ENCODE measurements around the gene MAD1L1.

The MAD1L1 gene

GRCh38 chr7:1852517-1853430 lies 380.0 kb downstream of the MAD1L1 start:
- Histone ChIP-seq H3K4me1 (ENCODE audit: control insufficient read depth, insufficient read depth, low read length) (no peaks in the 10 kb centered on the region), H3K9me3 (ENCODE audit: control insufficient read depth, insufficient read depth, low read length) (no peaks in the 10 kb centered on the region), H3K27me3 (ENCODE audit: control insufficient read depth, insufficient read depth, low read length) (no peaks in the 10 kb centered on the region), H3K36me3 (ENCODE audit: control insufficient read depth, insufficient read depth, low read length) (no peaks in the 10 kb centered on the region), H3K4me3 (ENCODE audit: low read depth, low read length) (no peak overlapping the region), H3K9ac (ENCODE audit: low read depth, low read length) (no peak overlapping the region)

GRCh38 chr7:1851721-1852516 lies 380.8 kb downstream of the MAD1L1 start:
- Histone ChIP-seq H3K4me1 (ENCODE audit: control insufficient read depth, insufficient read depth, low read length) (no peaks in the 10 kb centered on the region), H3K9ac (ENCODE audit: low read depth, low read length) (no peak overlapping the region), H3K4me3 (ENCODE audit: low read depth, low read length) (no peak overlapping the region), H3K27me3 (ENCODE audit: control insufficient read depth, insufficient read depth, low read length) (no peaks in the 10 kb centered on the region), H3K36me3 (ENCODE audit: control insufficient read depth, insufficient read depth, low read length) (no peaks in the 10 kb centered on the region), H3K9me3 (ENCODE audit: control insufficient read depth, insufficient read depth, low read length) (no peaks in the 10 kb centered on the region)

GRCh38 chr7:1850976-1851571 lies 381.7 kb downstream of the MAD1L1 start:
- Histone ChIP-seq H3K36me3 (ENCODE audit: control insufficient read depth, insufficient read depth, low read length) (no peaks in the 10 kb centered on the region), H3K4me1 (ENCODE audit: control insufficient read depth, insufficient read depth, low read length) (no peaks in the 10 kb centered on the region), H3K9me3 (ENCODE audit: control insufficient read depth, insufficient read depth, low read length) (no peaks in the 10 kb centered on the region), H3K4me3 (ENCODE audit: low read depth, low read length) (no peak overlapping the region), H3K9ac (ENCODE audit: low read depth, low read length) (peak overlapping the region; percentile 47), H3K27me3 (ENCODE audit: control insufficient read depth, insufficient read depth, low read length) (no peaks in the 10 kb centered on the region)

GRCh38 chr7:1850111-1850975 lies 382.4 kb downstream of the MAD1L1 start:
- no peaks in the 10 kb centered on the region for H3K36me3 ChIP-seq (ENCODE audit: control insufficient read depth, insufficient read depth, low read length)
- H3K27me3 ChIP-seq (ENCODE audit: control insufficient read depth, insufficient read depth, low read length): no peaks in the 10 kb centered on the region
- peak overlapping the region; percentile 47 for H3K9ac ChIP-seq (ENCODE audit: low read depth, low read length)
- H3K4me3 ChIP-seq (ENCODE audit: low read depth, low read length): no peak overlapping the region
- H3K9me3 ChIP-seq (ENCODE audit: control insufficient read depth, insufficient read depth, low read length): no peaks in the 10 kb centered on the region
- H3K4me1 ChIP-seq (ENCODE audit: control insufficient read depth, insufficient read depth, low read length): no peaks in the 10 kb centered on the region

- H3K4me1 ChIP-seq (ENCODE audit: control insufficient read depth, insufficient read depth, low read length): no peaks in the 10 kb centered on the region
- H3K9me3 ChIP-seq (ENCODE audit: control insufficient read depth, insufficient read depth, low read length): no peaks in the 10 kb centered on the region
- no peak overlapping the region for H3K9ac ChIP-seq (ENCODE audit: low read depth, low read length)
- H3K27me3 ChIP-seq (ENCODE audit: control insufficient read depth, insufficient read depth, low read length): no peaks in the 10 kb centered on the region
- H3K4me3 ChIP-seq (ENCODE audit: low read depth, low read length): no peak overlapping the region
- H3K36me3 ChIP-seq (ENCODE audit: control insufficient read depth, insufficient read depth, low read length): peaks cover 1% of the 10 kb centered on the region
Observed at GRCh38 chr7:1849351-1850041, 383.2 kb downstream of the MAD1L1 start.

- Histone ChIP-seq H3K9ac (ENCODE audit: low read depth, low read length) (no peak overlapping the region), H3K9me3 (ENCODE audit: control insufficient read depth, insufficient read depth, low read length) (no peaks in the 10 kb centered on the region)
Observed at GRCh38 chr7:1848911-1849311, 383.8 kb downstream of the MAD1L1 start.

GRCh38 chr7:1848013-1848640 lies 384.6 kb downstream of the MAD1L1 start:
- no peaks in the 10 kb centered on the region for H3K4me1 ChIP-seq (ENCODE audit: control insufficient read depth, insufficient read depth, low read length)
- H3K9ac ChIP-seq (ENCODE audit: low read depth, low read length): no peak overlapping the region
- H3K9me3 ChIP-seq (ENCODE audit: control insufficient read depth, insufficient read depth, low read length): no peaks in the 10 kb centered on the region
- no peak overlapping the region for H3K4me3 ChIP-seq (ENCODE audit: low read depth, low read length)
- no peaks in the 10 kb centered on the region for H3K27me3 ChIP-seq (ENCODE audit: control insufficient read depth, insufficient read depth, low read length)
- peaks cover 2% of the 10 kb centered on the region for H3K36me3 ChIP-seq (ENCODE audit: control insufficient read depth, insufficient read depth, low read length)

More at GRCh38 chr7:1848911-1849311, 383.8 kb downstream of the MAD1L1 start:
- Histone ChIP-seq H3K36me3 (ENCODE audit: control insufficient read depth, insufficient read depth, low read length) (peaks cover 2% of the 10 kb centered on the region), H3K27me3 (ENCODE audit: control insufficient read depth, insufficient read depth, low read length) (no peaks in the 10 kb centered on the region), H3K4me1 (ENCODE audit: control insufficient read depth, insufficient read depth, low read length) (no peaks in the 10 kb centered on the region), H3K4me3 (ENCODE audit: low read depth, low read length) (no peak overlapping the region)

GRCh38 chr7:1847260-1848001 lies 385.3 kb downstream of the MAD1L1 start:
- Histone ChIP-seq H3K9ac (ENCODE audit: low read depth, low read length) (no peak overlapping the region), H3K4me1 (ENCODE audit: control insufficient read depth, insufficient read depth, low read length) (no peaks in the 10 kb centered on the region), H3K9me3 (ENCODE audit: control insufficient read depth, insufficient read depth, low read length) (no peaks in the 10 kb centered on the region), H3K27me3 (ENCODE audit: control insufficient read depth, insufficient read depth, low read length) (no peaks in the 10 kb centered on the region), H3K4me3 (ENCODE audit: low read depth, low read length) (no peak overlapping the region), H3K36me3 (ENCODE audit: control insufficient read depth, insufficient read depth, low read length) (peaks cover 4% of the 10 kb centered on the region)

- no peaks in the 10 kb centered on the region for H3K4me1 ChIP-seq (ENCODE audit: control insufficient read depth, insufficient read depth, low read length)
- H3K36me3 ChIP-seq (ENCODE audit: control insufficient read depth, insufficient read depth, low read length): peaks cover 4% of the 10 kb centered on the region
- H3K4me3 ChIP-seq (ENCODE audit: low read depth, low read length): no peak overlapping the region
- H3K9ac ChIP-seq (ENCODE audit: low read depth, low read length): no peak overlapping the region
- H3K27me3 ChIP-seq (ENCODE audit: control insufficient read depth, insufficient read depth, low read length): no peaks in the 10 kb centered on the region
- no peaks in the 10 kb centered on the region for H3K9me3 ChIP-seq (ENCODE audit: control insufficient read depth, insufficient read depth, low read length)
Observed at GRCh38 chr7:1846331-1847065, 386.2 kb downstream of the MAD1L1 start.
